Activated B cell treated with CpG ODN at 0.5 μM for 24 hours (primary cell): ENCODE data around the gene RPS6KL1. TPM values are rescaled to one million over a fixed set of nuclear protein-coding genes. Genes with fewer than 3 reads are reported as not detected.
A peak's percentile ranks its signal among the peaks of the same experiment; 100 is the strongest.

Experiments
- ATAC-seq: fragments of 200-7000 bp; cut with Tn5 transposase; one replicate; pipeline ENCODE4 v1.10.0; 2021; ENCODE audit warnings: low read depth, mild to moderate bottlenecking, moderate library complexity
- CTCF ChIA-PET: fragments of 350-600 bp; sonication (Branson Sonifier 250); formaldehyde crosslinking; loops from one replicate; lab custom pipeline; 2021; ENCODE audit warnings: antibody characterized with exemption; lab: Charles Lee
- POLR2A ChIA-PET: fragments of 350-600 bp; sonication (Branson Sonifier 250); formaldehyde crosslinking; loops from one replicate; lab custom pipeline; 2021; ENCODE audit warnings: antibody characterized with exemption; lab: Charles Lee
- DNase-seq: peaks from one replicate; pipeline ENCODE4 v3.0.0; 2022
- H3K27ac Mint-ChIP-seq: one replicate; pipeline ENCODE4 v1.8.0; 2020; ENCODE audit warnings: mixed read lengths
- H3K27me3 Mint-ChIP-seq: one replicate; pipeline ENCODE4 v1.8.0; 2021; ENCODE audit warnings: mixed read lengths
- H3K36me3 Mint-ChIP-seq: one replicate; pipeline ENCODE4 v1.8.0; 2021; ENCODE audit warnings: low read depth, mixed read lengths
- H3K4me1 Mint-ChIP-seq: one replicate; pipeline ENCODE4 v1.8.0; 2021; ENCODE audit warnings: mixed read lengths
- H3K4me3 Mint-ChIP-seq: one replicate; pipeline ENCODE4 v1.8.0; 2020; ENCODE audit warnings: mild to moderate bottlenecking, mixed read lengths
- H3K9me3 Mint-ChIP-seq: one replicate; pipeline ENCODE4 v1.8.0; 2020; ENCODE audit warnings: mixed read lengths
- intact Hi-C: fragments of 100-400 bp; cut with micrococcal nuclease; formaldehyde crosslinking; loops from one replicate; pipeline ENCODE4 v1.15.1; 2024
- total RNA-seq: library from RNA; stranded (reverse); gene quantifications from 2 replicates; pipeline ENCODE4 v1.2.3, GENCODE V29; 2022
- TF ChIP-seq, protein P1 (sequence below): fragments of 200-600 bp; IDR thresholded peaks from one replicate; pipeline ENCODE4 v1.8.0; 2022; ENCODE audit warnings: antibody characterized with exemption, mild to moderate bottlenecking

The RPS6KL1 gene
- total RNA-seq, 1 donor from 2014 or later, result 5.2 TPM

DNA sequence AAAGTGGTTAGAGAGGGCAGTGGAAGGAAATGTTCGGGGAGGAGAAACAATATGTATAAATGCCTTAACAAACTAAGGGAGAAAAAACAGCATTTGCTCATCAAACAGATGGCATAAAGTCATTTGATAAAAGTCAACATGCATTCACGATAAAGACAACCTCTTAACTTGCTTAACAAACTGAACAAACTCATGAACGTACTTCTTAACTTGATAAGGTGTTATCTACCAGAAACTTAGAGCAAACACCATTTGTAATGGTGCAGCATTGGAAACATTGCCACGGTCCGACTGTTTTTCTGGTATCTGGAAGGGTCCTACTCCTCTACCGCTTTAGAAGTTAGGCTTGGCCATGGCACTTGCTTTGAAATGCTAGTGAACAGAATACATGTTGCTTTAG, 4.2 kb upstream of the RPS6KL1 start:
- H3K4me1 Mint-ChIP-seq, result peaks cover 7% of the 10 kb centered on the region
- no peak overlapping the region for H3K4me3 Mint-ChIP-seq
- no peaks in the 10 kb centered on the region for H3K9me3 Mint-ChIP-seq
- peaks cover 4% of the 10 kb centered on the region for H3K27me3 Mint-ChIP-seq
- DNase-seq (no peak), ATAC-seq (no peak)
- POLR2A ChIA-PET, result interaction anchor here (1.0 kb wide), 1 partner anchor 13 kb away, joined by 3 read pairs; no protein-coding TSS in a partner anchor
- TF ChIP-seq, protein P1, sequence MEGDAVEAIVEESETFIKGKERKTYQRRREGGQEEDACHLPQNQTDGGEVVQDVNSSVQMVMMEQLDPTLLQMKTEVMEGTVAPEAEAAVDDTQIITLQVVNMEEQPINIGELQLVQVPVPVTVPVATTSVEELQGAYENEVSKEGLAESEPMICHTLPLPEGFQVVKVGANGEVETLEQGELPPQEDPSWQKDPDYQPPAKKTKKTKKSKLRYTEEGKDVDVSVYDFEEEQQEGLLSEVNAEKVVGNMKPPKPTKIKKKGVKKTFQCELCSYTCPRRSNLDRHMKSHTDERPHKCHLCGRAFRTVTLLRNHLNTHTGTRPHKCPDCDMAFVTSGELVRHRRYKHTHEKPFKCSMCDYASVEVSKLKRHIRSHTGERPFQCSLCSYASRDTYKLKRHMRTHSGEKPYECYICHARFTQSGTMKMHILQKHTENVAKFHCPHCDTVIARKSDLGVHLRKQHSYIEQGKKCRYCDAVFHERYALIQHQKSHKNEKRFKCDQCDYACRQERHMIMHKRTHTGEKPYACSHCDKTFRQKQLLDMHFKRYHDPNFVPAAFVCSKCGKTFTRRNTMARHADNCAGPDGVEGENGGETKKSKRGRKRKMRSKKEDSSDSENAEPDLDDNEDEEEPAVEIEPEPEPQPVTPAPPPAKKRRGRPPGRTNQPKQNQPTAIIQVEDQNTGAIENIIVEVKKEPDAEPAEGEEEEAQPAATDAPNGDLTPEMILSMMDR, result no peak
- intact Hi-C loops, result no loop called here
- H3K27ac Mint-ChIP-seq, result no peak overlapping the region
- H3K36me3 Mint-ChIP-seq, result no peaks in the 10 kb centered on the region
- CTCF ChIA-PET, result interaction anchor here (1.4 kb wide), 1 partner anchor 18 kb away, joined by 3 read pairs; no protein-coding TSS in a partner anchor

DNA sequence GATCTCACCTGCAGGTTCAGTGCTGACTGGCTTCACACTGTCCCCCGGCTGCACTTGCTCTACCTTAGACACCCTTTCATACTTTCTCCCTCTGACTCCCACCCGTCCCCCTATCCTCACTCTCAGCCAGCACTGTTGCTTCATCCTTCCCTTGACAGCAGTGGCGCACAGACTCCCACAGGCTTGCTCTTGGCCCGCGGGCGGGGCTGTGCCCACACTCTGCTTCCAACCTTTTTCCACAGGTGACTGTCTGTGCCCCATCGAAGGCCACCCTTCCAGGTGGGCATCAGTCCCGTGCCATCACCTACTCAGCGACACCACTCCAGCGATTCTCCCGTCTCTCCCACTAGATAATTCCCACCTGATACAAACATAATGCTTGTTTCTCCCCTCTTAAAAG, 1.0 kb upstream of the RPS6KL1 start:
- H3K27ac Mint-ChIP-seq, result no peak overlapping the region

DNA sequence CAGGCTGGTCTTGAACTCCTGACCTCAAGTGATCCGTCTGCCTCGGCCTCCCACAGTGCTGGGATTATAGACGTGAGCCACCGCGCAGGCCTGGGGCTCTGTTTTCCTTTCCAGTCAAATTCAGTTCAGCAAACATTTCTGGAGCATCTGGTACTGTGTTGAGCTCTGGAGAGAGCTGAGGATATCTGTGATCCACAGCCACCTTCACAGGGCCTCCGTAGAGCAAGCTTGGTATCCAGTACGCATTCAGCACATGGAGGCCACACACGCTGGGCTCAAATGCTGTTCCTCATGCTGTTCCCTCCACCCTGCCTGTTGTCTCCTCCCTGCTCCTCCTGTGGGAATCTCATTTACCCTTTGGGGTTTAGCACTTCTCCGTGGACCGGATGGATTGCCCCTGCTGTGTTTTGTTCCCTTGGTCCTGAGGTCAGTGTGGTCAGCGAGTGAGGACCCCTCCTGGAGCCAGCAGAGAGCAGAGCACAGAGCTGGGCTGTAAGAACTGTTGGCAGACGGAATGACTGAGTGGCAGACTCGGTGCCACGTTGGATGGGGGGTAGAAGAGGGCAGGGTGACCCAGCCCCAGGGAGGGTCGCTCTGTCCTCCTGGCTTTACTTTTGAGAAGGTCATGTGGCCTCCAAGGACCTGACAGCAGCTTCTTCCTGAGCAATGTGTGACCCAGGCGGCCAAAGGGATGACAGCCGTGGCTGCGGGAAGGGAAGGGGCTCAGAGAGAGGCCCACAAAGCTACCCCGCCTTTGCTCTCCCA, 891 bp downstream of the RPS6KL1 start:
- ChIA-PET CTCF (interaction anchor here (0.9 to 2.1 kb wide), 4 partner anchors 17 to 166 kb away, joined by 3 to 7 read pairs (median 5); no protein-coding TSS in a partner anchor), POLR2A (interaction anchor here (0.6 to 2.0 kb wide), 5 partner anchors 18 to 147 kb away, joined by 3 to 8 read pairs (median 4); partner anchors contain the start of gene ZC2HC1C)
- intact Hi-C loops, result no loop called here
- no peak for DNase-seq
- H3K9me3 Mint-ChIP-seq, result no peaks in the 10 kb centered on the region
- TF ChIP-seq, protein P1, result no peak
- H3K27ac Mint-ChIP-seq, result no peak overlapping the region
- H3K36me3 Mint-ChIP-seq, result no peaks in the 10 kb centered on the region
- peaks cover 8% of the 10 kb centered on the region for H3K4me1 Mint-ChIP-seq
- ATAC-seq, result no peak
- peak overlapping the region; percentile 63 for H3K4me3 Mint-ChIP-seq
- peaks cover 2% of the 10 kb centered on the region for H3K27me3 Mint-ChIP-seq

More for the DNA sequence above, 1.0 kb upstream of the RPS6KL1 start:
- Mint-ChIP-seq H3K9me3 (no peaks in the 10 kb centered on the region), H3K4me3 (no peak overlapping the region), H3K27me3 (peaks cover 2% of the 10 kb centered on the region), H3K4me1 (peaks cover 8% of the 10 kb centered on the region), H3K36me3 (no peaks in the 10 kb centered on the region)
- ATAC-seq (no peak), DNase-seq (no peak)
- ChIA-PET CTCF (interaction anchor here (1.1 to 1.7 kb wide), 2 partner anchors 64 to 165 kb away, joined by 5 to 6 read pairs; no protein-coding TSS in a partner anchor), POLR2A (interaction anchor here (0.7 to 2.0 kb wide), 6 partner anchors 7 to 749 kb away, joined by 3 to 11 read pairs (median 6); no protein-coding TSS in a partner anchor)
- TF ChIP-seq, protein P1, result no peak
- intact Hi-C loops, result no loop called here

DNA sequence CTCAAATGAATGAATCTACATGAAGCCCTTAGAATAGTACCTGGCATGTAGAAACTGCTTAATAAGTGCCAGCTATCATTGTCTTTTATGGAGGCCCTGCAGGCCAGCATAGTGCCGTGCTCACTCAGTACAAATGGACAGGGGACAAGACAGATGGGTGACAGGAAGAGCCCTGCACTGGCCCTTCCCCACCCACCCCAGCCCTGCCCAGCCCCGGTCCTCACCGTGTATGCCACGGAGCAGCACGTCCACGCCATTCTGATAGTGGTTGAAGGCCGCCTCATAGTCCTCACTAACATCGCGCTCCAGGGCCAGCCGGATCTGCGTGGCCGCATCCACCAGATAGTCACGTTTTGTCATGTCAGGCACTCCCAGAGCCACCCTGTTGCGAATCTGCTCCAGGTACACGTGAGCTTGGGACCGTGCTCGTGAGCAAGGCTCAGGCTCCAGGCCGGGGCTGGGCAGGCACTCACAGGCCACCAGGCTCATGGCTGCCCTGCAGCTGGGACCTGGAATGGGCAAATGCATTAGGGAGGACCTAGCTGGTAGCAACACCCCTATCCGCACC, 1.9 kb downstream of the RPS6KL1 start:
- ChIA-PET POLR2A (no interaction called here), CTCF (no interaction called here)
- intact Hi-C loops, result no loop called here
- DNase-seq, result no peak
- Mint-ChIP-seq H3K36me3 (no peaks in the 10 kb centered on the region), H3K27ac (no peak overlapping the region), H3K4me1 (peaks cover 8% of the 10 kb centered on the region), H3K27me3 (no peaks in the 10 kb centered on the region), H3K4me3 (no peak overlapping the region), H3K9me3 (no peaks in the 10 kb centered on the region)
- TF ChIP-seq, protein P1, result no peak
- no peak for ATAC-seq

DNA sequence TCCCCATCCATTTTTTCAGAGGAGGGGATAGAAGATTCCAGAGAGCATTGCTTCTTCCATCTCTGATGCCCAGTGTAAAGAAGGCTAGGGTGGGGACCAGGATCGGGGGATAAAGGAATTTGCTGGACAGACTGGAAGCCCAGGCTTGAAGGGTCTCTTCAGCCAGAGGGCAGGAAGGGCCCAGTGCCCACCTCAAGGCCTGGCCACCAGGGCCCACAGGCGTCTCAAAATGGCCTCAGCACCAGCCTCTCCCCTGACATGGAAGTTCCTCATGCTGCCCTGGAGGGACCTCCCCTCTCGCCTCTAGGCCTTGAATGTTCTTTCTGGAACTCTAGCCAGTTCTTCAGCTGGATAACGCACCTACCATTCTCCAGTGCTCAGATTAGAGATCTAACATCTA, 2.8 kb downstream of the RPS6KL1 start:
- CTCF ChIA-PET, result no interaction called here

More for the DNA sequence above, 2.8 kb downstream of the RPS6KL1 start:
- DNase-seq (no peak), ATAC-seq (no peak)
- POLR2A ChIA-PET, result no interaction called here
- TF ChIP-seq, protein P1, result no peak
- Mint-ChIP-seq H3K36me3 (no peaks in the 10 kb centered on the region), H3K9me3 (no peaks in the 10 kb centered on the region), H3K27ac (no peak overlapping the region), H3K4me3 (no peak overlapping the region), H3K4me1 (peaks cover 8% of the 10 kb centered on the region), H3K27me3 (no peaks in the 10 kb centered on the region)
- intact Hi-C loops, result no loop called here
